GM12878 (cell line): Measurements from ENCODE around the gene BMPR1B. TPM values are rescaled to one million over a fixed set of nuclear protein-coding genes. Genes with fewer than 3 reads are reported as not detected.

Experiments used
- ATAC-seq: fragments of 200-7000 bp; cut with Tn5 transposase; 3 replicates; pipeline ENCODE4 v1.9.1; 2020; ENCODE audit warnings: mild to moderate bottlenecking, moderate library complexity
- BruUV-seq: library from RNA; stranded (reverse); fragments of 400-500 nt; replicated peaks from 2 replicates; lab custom pipeline; 2021; lab: Mats Ljungman, UMichigan
- CTCF ChIA-PET: fragments of 300-600 bp; sonication (Branson Sonifier 250); formaldehyde crosslinking; extraction: SDS; loops from one replicate; lab custom pipeline; 2021; ENCODE audit warnings: inconsistent platforms; lab: Yijun Ruan, JAX
- POLR2A ChIA-PET: fragments of 350-600 bp; formaldehyde crosslinking; extraction: SDS; loops from one replicate; lab custom pipeline; 2021; ENCODE audit warnings: inconsistent platforms; lab: Charles Lee
- RAD21 ChIA-PET: fragments of 300-600 bp; sonication (Branson Sonifier 250); formaldehyde crosslinking; loops from one replicate; lab custom pipeline; 2023; ENCODE audit warnings: antibody characterized with exemption; ENCODE audit not compliant: unreplicated experiment; lab: Charles Lee
- SMC1A ChIA-PET: fragments of 300-600 bp; sonication (Branson Sonifier 250); formaldehyde crosslinking; loops from one replicate; lab custom pipeline; 2023; ENCODE audit not compliant: unreplicated experiment, uncharacterized antibody; lab: Charles Lee
- DNase-seq: peaks from one replicate; pipeline ENCODE4 v3.0.0-alpha.2; 2011; ENCODE audit warnings: low read depth, low spot score
- FAIRE-seq: peaks from 3 replicates; lab custom pipeline; 2011; peaks lifted over from hg19 to GRCh38; lab: Jason Lieb, UNC
- H2AFZ ChIP-seq: 2 replicates; pipeline ENCODE4 v1.6.0; 2011; ENCODE audit warnings: low read depth, low read length, control low read depth; ENCODE audit not compliant: control insufficient read depth
- H3K27ac ChIP-seq: 2 replicates; pipeline ENCODE4 v1.5.1; 2011; ENCODE audit warnings: control low read depth; ENCODE audit not compliant: control insufficient read depth, insufficient read depth
- H3K27me3 ChIP-seq, 2 experiments: replicated peaks in 1 of 2; 2 replicates each; pipeline versions ENCODE4 v1.6.0 to v1.6.1; 2011; ENCODE audit warnings: low read length in 1 of 2; ENCODE audit not compliant: control insufficient read depth in 2 of 2, insufficient read depth in 2 of 2
- H3K36me3 ChIP-seq, 2 experiments: 2 replicates each; pipeline ENCODE4 v1.5.1; 2011; ENCODE audit warnings: low read length in 1 of 2; ENCODE audit not compliant: control insufficient read depth in 2 of 2, insufficient read depth in 2 of 2
- H3K4me1 ChIP-seq: 2 replicates; pipeline ENCODE4 v1.6.1; 2011; ENCODE audit warnings: mild to moderate bottlenecking, low read length, moderate library complexity, mixed read lengths; ENCODE audit not compliant: control insufficient read depth, insufficient read depth
- H3K4me2 ChIP-seq: 2 replicates; pipeline ENCODE4 v1.6.0; 2011; ENCODE audit warnings: control low read depth; ENCODE audit not compliant: control insufficient read depth, insufficient read depth
- H3K4me3 ChIP-seq: fragments of 200-600 bp; sonication (generic); 2 replicates; pipeline ENCODE4 v1.5.1; 2016
- H3K79me2 ChIP-seq: 2 replicates; pipeline ENCODE4 v1.6.0; 2011; ENCODE audit warnings: low read length; ENCODE audit not compliant: control insufficient read depth, insufficient read depth
- H3K9ac ChIP-seq: 2 replicates; pipeline ENCODE4 v1.8.0; 2011; ENCODE audit warnings: low read length, control low read depth, mixed read lengths; ENCODE audit not compliant: control insufficient read depth, insufficient read depth
- H3K9me3 ChIP-seq: replicated peaks from 3 replicates; pipeline ENCODE4 v1.5.1; 2011; ENCODE audit warnings: mild to moderate bottlenecking, low read length; ENCODE audit not compliant: control insufficient read depth, insufficient read depth
- H4K20me1 ChIP-seq: 2 replicates; pipeline ENCODE4 v1.6.0; 2011; ENCODE audit not compliant: control insufficient read depth, insufficient read depth
- CREB1 ChIP-seq: IDR thresholded peaks from 2 replicates; pipeline ENCODE4 v1.6.1; 2012; ENCODE audit warnings: low read depth, mild to moderate bottlenecking, inconsistent platforms
- EGR1 ChIP-seq, 2 experiments: IDR thresholded peaks; 1 replicate in 1 of 2; 2 replicates in 1 of 2; pipeline ENCODE4 v1.6.1; 2011 to 2012; ENCODE audit warnings: low read depth in 2 of 2, low read length in 2 of 2, borderline replicate concordance in 1 of 2, mild to moderate bottlenecking in 1 of 2, moderate library complexity in 1 of 2
- EP300 ChIP-seq, 2 experiments: fragments of 150-350 bp in 1 of 2; IDR thresholded peaks; 2 replicates each; pipeline ENCODE4 v1.6.1; 2011 to 2012; ENCODE audit warnings: low read depth in 2 of 2, low read length in 2 of 2, borderline replicate concordance in 1 of 2, improper control_type of control experiment in 1 of 2, inconsistent platforms in 1 of 2; ENCODE audit not compliant: control insufficient read depth in 1 of 2
- ETV6 ChIP-seq, 2 experiments: fragments of 450-650 bp in 1 of 2; IDR thresholded peaks in 1 of 2; conservative IDR thresholded peaks in 1 of 2; 2 replicates each; pipeline ENCODE4 v1.6.1; 2014; ENCODE audit warnings: antibody characterized with exemption in 1 of 2, borderline replicate concordance in 1 of 2, low read depth in 1 of 2, mild to moderate bottlenecking in 1 of 2, moderate library complexity in 1 of 2
- MYC ChIP-seq: IDR thresholded peaks from 2 replicates; pipeline ENCODE4 v1.6.1; 2011; ENCODE audit warnings: mild to moderate bottlenecking, low read length, moderate library complexity, inconsistent platforms; ENCODE audit not compliant: insufficient read depth, insufficient replicate concordance, insufficient read length, severe bottlenecking
- TBL1XR1 ChIP-seq: IDR thresholded peaks from 2 replicates; pipeline ENCODE4 v1.6.1; 2012; ENCODE audit warnings: low read depth, low read length, improper control_type of control experiment
- ZNF217 ChIP-seq: fragments of 450-650 bp; IDR thresholded peaks from 2 replicates; pipeline ENCODE4 v1.6.1; 2017; ENCODE audit warnings: antibody characterized with exemption, mild to moderate bottlenecking
- ZNF622 ChIP-seq: fragments of 450-650 bp; IDR thresholded peaks from 2 replicates; pipeline ENCODE4 v1.6.1; 2017; ENCODE audit warnings: mild to moderate bottlenecking, inconsistent platforms
- WGBS: methylation state at CpG from one replicate; pipeline ENCODE4 v1.1.6; 2016; ENCODE audit warnings: low lambda C conversion rate; ENCODE audit not compliant: insufficient replicate concordance, insufficient coverage; ENCODE audit errors: missing lambda C conversion rate; 5-methylcytosine and 5-hydroxymethylcytosine counted together
- in situ Hi-C: fragments of 300-500 bp; cut with MboI; formaldehyde crosslinking; loops from 9 replicates; pipeline ENCODE4 v1.14.3; 2018; ENCODE audit warnings: mixed read lengths
- intact Hi-C: fragments of 100-400 bp; cut with micrococcal nuclease; formaldehyde crosslinking; loops from one replicate; pipeline ENCODE4 v1.14.2; 2022; ENCODE audit not compliant: unreplicated experiment
- polyA plus RNA-seq, 11 experiments: library from polyadenylated mRNA; depleted of rRNA in 4 of 11; unstranded in 6 of 11; stranded (reverse) in 5 of 11; fragments of >200 nt; fragmentation: Nextera tagmentation in 4 of 11; fragmentation: Illumina TruSeq in 1 of 11; extraction: Ambion mirVana in 4 of 11; extraction: Trizol in 1 of 11; gene quantifications; 1 replicate in 1 of 11; 2 replicates in 10 of 11; pipeline versions ENCODE4 v1.2.1 to v1.2.3, GENCODE V29; 2011 to 2016; ENCODE audit warnings: inconsistent platforms in 2 of 11, missing spikeins in 2 of 11, low read depth in 1 of 11
- total RNA-seq, 4 experiments: library from RNA; depleted of rRNA in 3 of 4; stranded (reverse); fragments of >200 nt in 3 of 4; fragmentation: Illumina TruSeq in 1 of 4; extraction: Trizol in 1 of 4; gene quantifications; 2 replicates each; pipeline versions ENCODE4 v1.2.1 to v1.2.3, GENCODE V29; 2013 to 2021
- TF ChIP-seq, protein P1 (sequence below): fragments of 450-650 bp; formaldehyde crosslinking; IDR thresholded peaks from 2 replicates; pipeline ENCODE4 v1.4.0; 2022; ENCODE audit warnings: mild to moderate bottlenecking, moderate library complexity
- TF ChIP-seq, protein P2 (sequence below): IDR thresholded peaks from 2 replicates; pipeline ENCODE4 v1.6.1; 2011; ENCODE audit warnings: low read depth, mild to moderate bottlenecking, low read length, moderate library complexity, borderline replicate concordance; ENCODE audit errors: extremely low read depth
- TF ChIP-seq, protein P3 (sequence below): fragments of 450-650 bp; IDR thresholded peaks from 2 replicates; pipeline ENCODE4 v1.6.1; 2017; ENCODE audit warnings: mild to moderate bottlenecking, moderate library complexity
- TF ChIP-seq, protein P4 (sequence below): fragments of 450-650 bp; IDR thresholded peaks from 2 replicates; pipeline ENCODE4 v1.6.1; 2017; ENCODE audit warnings: low read depth, mild to moderate bottlenecking, moderate library complexity

BMPR1B gene
- total and polyA plus RNA-seq, 10 of the 15 experiments (the other 5 are each of a cell fraction or from before 2014, with no cell fraction given), result not detected

DNA sequence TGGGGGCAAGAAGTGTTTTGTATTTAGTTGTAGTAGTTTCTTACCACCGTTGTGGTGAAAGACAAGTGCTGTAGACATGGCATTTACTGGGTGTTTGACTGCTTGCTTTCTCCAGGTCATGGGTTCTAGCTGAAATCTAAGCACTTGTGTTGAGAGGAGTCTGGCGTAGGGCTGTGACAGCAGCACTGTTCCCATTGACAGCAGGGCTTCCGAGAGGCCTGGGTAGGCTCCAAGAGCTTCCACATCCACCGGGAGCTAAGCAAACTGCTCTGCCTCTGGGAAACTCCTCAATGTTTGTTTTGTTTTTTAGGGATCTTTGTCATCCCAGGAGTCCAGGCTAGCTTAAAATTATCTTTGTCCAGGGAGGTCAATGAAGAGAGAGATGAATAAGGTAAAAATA, 44.3 kb downstream of the BMPR1B start (continued):
- TF ChIP-seq, protein P1, sequence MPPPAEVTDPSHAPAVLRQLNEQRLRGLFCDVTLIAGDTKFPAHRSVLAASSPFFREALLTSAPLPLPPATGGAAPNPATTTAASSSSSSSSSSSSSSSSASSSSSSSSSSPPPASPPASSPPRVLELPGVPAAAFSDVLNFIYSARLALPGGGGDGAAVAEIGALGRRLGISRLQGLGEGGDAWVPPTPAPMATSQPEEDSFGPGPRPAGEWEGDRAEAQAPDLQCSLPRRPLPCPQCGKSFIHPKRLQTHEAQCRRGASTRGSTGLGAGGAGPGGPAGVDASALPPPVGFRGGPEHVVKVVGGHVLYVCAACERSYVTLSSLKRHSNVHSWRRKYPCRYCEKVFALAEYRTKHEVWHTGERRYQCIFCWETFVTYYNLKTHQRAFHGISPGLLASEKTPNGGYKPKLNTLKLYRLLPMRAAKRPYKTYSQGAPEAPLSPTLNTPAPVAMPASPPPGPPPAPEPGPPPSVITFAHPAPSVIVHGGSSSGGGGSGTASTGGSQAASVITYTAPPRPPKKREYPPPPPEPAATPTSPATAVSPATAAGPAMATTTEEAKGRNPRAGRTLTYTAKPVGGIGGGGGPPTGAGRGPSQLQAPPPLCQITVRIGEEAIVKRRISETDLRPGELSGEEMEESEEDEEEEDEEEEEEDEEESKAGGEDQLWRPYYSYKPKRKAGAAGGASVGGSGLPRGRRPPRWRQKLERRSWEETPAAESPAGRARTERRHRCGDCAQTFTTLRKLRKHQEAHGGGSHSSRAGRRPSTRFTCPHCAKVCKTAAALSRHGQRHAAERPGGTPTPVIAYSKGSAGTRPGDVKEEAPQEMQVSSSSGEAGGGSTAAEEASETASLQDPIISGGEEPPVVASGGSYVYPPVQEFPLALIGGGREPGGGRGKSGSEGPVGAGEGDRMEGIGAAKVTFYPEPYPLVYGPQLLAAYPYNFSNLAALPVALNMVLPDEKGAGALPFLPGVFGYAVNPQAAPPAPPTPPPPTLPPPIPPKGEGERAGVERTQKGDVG, result no peak
- TF ChIP-seq, protein P2, sequence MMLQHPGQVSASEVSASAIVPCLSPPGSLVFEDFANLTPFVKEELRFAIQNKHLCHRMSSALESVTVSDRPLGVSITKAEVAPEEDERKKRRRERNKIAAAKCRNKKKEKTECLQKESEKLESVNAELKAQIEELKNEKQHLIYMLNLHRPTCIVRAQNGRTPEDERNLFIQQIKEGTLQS, result no peak

DNA sequence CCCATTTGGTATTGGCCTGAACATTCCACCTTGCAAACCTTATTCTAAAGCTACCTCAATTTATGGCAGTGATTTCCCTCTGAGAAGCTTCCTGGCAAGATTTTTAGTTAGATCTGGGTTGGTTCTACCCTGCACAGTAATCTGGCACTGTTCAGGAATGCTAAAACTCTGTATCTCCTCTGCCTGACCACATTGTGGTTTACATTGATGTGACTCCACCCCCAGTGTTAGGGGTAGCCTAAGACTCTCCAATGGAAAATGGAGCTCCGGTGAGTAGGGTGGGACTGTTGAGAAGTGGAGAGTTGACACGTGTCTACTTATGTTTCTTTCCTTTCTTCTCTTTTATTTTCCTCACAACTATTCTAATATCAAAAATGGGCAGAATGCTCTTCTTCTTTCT, 45.4 kb downstream of the BMPR1B start:
- FAIRE-seq (no peak), DNase-seq (no peak), ATAC-seq (no peak)
- no TSS peak for BruUV-seq
- Histone ChIP-seq H3K36me3 (no peaks in the 10 kb centered on the region), H3K27ac (no peak overlapping the region), H3K4me3 (no peak overlapping the region), H3K79me2 (no peaks in the 10 kb centered on the region), H3K4me1 (no peaks in the 10 kb centered on the region), H4K20me1 (no peaks in the 10 kb centered on the region), H2AFZ (no peak overlapping the region), H3K9me3 (no peaks in the 10 kb centered on the region), H3K27me3 (no peaks in the 10 kb centered on the region)
- intact Hi-C loops (loop anchor here (5.0 kb wide), 1 partner anchor 866 kb away; no protein-coding TSS in a partner anchor), in situ Hi-C loops (no loop called here)
- 16% methylated on average over 2 of the region's 2 CpGs for WGBS
- POLR2A ChIA-PET, result no interaction called here
- SMC1A ChIA-PET, result no interaction called here
- TF ChIP-seq, protein P3, sequence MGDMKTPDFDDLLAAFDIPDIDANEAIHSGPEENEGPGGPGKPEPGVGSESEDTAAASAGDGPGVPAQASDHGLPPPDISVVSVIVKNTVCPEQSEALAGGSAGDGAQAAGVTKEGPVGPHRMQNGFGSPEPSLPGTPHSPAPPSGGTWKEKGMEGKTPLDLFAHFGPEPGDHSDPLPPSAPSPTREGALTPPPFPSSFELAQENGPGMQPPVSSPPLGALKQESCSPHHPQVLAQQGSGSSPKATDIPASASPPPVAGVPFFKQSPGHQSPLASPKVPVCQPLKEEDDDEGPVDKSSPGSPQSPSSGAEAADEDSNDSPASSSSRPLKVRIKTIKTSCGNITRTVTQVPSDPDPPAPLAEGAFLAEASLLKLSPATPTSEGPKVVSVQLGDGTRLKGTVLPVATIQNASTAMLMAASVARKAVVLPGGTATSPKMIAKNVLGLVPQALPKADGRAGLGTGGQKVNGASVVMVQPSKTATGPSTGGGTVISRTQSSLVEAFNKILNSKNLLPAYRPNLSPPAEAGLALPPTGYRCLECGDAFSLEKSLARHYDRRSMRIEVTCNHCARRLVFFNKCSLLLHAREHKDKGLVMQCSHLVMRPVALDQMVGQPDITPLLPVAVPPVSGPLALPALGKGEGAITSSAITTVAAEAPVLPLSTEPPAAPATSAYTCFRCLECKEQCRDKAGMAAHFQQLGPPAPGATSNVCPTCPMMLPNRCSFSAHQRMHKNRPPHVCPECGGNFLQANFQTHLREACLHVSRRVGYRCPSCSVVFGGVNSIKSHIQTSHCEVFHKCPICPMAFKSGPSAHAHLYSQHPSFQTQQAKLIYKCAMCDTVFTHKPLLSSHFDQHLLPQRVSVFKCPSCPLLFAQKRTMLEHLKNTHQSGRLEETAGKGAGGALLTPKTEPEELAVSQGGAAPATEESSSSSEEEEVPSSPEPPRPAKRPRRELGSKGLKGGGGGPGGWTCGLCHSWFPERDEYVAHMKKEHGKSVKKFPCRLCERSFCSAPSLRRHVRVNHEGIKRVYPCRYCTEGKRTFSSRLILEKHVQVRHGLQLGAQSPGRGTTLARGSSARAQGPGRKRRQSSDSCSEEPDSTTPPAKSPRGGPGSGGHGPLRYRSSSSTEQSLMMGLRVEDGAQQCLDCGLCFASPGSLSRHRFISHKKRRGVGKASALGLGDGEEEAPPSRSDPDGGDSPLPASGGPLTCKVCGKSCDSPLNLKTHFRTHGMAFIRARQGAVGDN, result no peak
- no peak for TF ChIP-seq ZNF622
- no peak for TF ChIP-seq ETV6 (conservative IDR thresholded peaks at IDR 0.05 in 1 of 2, IDR thresholded peaks at IDR 0.05 in 1 of 2; ENCODE audit: borderline replicate concordance in 1 of 2, low read depth in 1 of 2)
- TF ChIP-seq, protein P4, sequence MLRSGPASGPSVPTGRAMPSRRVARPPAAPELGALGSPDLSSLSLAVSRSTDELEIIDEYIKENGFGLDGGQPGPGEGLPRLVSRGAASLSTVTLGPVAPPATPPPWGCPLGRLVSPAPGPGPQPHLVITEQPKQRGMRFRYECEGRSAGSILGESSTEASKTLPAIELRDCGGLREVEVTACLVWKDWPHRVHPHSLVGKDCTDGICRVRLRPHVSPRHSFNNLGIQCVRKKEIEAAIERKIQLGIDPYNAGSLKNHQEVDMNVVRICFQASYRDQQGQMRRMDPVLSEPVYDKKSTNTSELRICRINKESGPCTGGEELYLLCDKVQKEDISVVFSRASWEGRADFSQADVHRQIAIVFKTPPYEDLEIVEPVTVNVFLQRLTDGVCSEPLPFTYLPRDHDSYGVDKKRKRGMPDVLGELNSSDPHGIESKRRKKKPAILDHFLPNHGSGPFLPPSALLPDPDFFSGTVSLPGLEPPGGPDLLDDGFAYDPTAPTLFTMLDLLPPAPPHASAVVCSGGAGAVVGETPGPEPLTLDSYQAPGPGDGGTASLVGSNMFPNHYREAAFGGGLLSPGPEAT, result no peak
- TF ChIP-seq MYC, result no peak
- no peak for TF ChIP-seq EP300 (IDR thresholded peaks at IDR 0.05; ENCODE audit: borderline replicate concordance in 1 of 2, control insufficient read depth in 1 of 2, low read depth in 2 of 2, low read length in 2 of 2)
- no peak for TF ChIP-seq TBL1XR1
- TF ChIP-seq EGR1 (IDR thresholded peaks at IDR 0.05; ENCODE audit: borderline replicate concordance in 1 of 2, low read depth in 2 of 2, low read length in 2 of 2), result no peak
- TF ChIP-seq ZNF217, result no peak
- TF ChIP-seq CREB1, result no peak
- TF ChIP-seq, all 136 proteins: peak for 0
- Histone ChIP-seq H3K4me2 (no peak overlapping the region), H3K9ac (no peak overlapping the region)
- RAD21 ChIA-PET, result no interaction called here
- CTCF ChIA-PET, result no interaction called here
